ENCODE results near the gene HEATR5A. TPM values are rescaled to one million over a fixed set of nuclear protein-coding genes. Genes with fewer than 3 reads are reported as not detected.

Gene HEATR5A
- total and polyA plus RNA-seq, 2 experiments from 2014 or later = 23.2 to 31.7 TPM

GRCh38 chr14:31346097-31346496 lies 74.3 kb downstream of the HEATR5A start:
- no peak for TF ChIP-seq CTCF (IDR thresholded peaks at IDR 0.05; ENCODE audit: low read depth, low read length)
- no peaks in the 10 kb centered on the region for H3K27me3 ChIP-seq
- H3K4me3 ChIP-seq = no peak overlapping the region
- peaks cover 30% of the 10 kb centered on the region for H3K36me3 ChIP-seq
- H3K9me3 ChIP-seq (ENCODE audit: low read depth) = no peaks in the 10 kb centered on the region
- no peak for DNase-seq (ENCODE audit: low read depth in 1 of 2, low spot score in 1 of 2)
- no peak overlapping the region for H3K27ac ChIP-seq
- no peaks in the 10 kb centered on the region for H3K4me1 ChIP-seq (ENCODE audit: low read depth)

- H3K36me3 ChIP-seq = peaks cover 9% of the 10 kb centered on the region
- DNase-seq (ENCODE audit: low read depth in 1 of 2, low spot score in 1 of 2) = no peak
- no peaks in the 10 kb centered on the region for H3K9me3 ChIP-seq (ENCODE audit: low read depth)
- no peak overlapping the region for H3K27ac ChIP-seq
- H3K4me3 ChIP-seq = no peak overlapping the region
- no peaks in the 10 kb centered on the region for H3K4me1 ChIP-seq (ENCODE audit: low read depth)
- no peak for TF ChIP-seq CTCF (IDR thresholded peaks at IDR 0.05; ENCODE audit: low read depth, low read length)
- no peaks in the 10 kb centered on the region for H3K27me3 ChIP-seq
These were observed 79.1 kb downstream of the HEATR5A start for GRCh38 chr14:31341280-31341679.

GRCh38 chr14:31340297-31341063 lies 79.9 kb downstream of the HEATR5A start:
- no peak for TF ChIP-seq CTCF (IDR thresholded peaks at IDR 0.05; ENCODE audit: low read depth, low read length)
- Histone ChIP-seq H3K36me3 (peaks cover 12% of the 10 kb centered on the region), H3K4me3 (no peak overlapping the region), H3K4me1 (ENCODE audit: low read depth) (no peaks in the 10 kb centered on the region), H3K9me3 (ENCODE audit: low read depth) (no peaks in the 10 kb centered on the region), H3K27ac (no peak overlapping the region), H3K27me3 (no peaks in the 10 kb centered on the region)
- DNase-seq (ENCODE audit: low read depth in 1 of 2, low spot score in 1 of 2) = no peak

GRCh38 chr14:31339743-31340142 lies 80.6 kb downstream of the HEATR5A start:
- no peak for DNase-seq (ENCODE audit: low read depth in 1 of 2, low spot score in 1 of 2)
- Histone ChIP-seq H3K27me3 (no peaks in the 10 kb centered on the region), H3K9me3 (ENCODE audit: low read depth) (no peaks in the 10 kb centered on the region), H3K4me1 (ENCODE audit: low read depth) (no peaks in the 10 kb centered on the region), H3K27ac (no peak overlapping the region), H3K36me3 (peaks cover 9% of the 10 kb centered on the region), H3K4me3 (no peak overlapping the region)
- no peak for TF ChIP-seq CTCF (IDR thresholded peaks at IDR 0.05; ENCODE audit: low read depth, low read length)

- Histone ChIP-seq H3K4me3 (no peak overlapping the region), H3K9me3 (ENCODE audit: low read depth) (no peaks in the 10 kb centered on the region), H3K36me3 (peaks cover 3% of the 10 kb centered on the region), H3K4me1 (ENCODE audit: low read depth) (no peaks in the 10 kb centered on the region), H3K27me3 (no peaks in the 10 kb centered on the region), H3K27ac (no peak overlapping the region)
- no peak for TF ChIP-seq CTCF (IDR thresholded peaks at IDR 0.05; ENCODE audit: low read depth, low read length)
- DNase-seq (ENCODE audit: low read depth in 1 of 2, low spot score in 1 of 2) = no peak
These were observed 83.0 kb downstream of the HEATR5A start for GRCh38 chr14:31337331-31337730.

Measured in cardiac muscle cell (in vitro differentiated cells and primary cell).